ENCODE results near the gene PIK3C2G.
A peak's percentile ranks its signal among the peaks of the same experiment; 100 is the strongest.
"Not testable (repeated sequence)": the region's sequence is repeated elsewhere in the genome, so short reads cannot be mapped to it uniquely, and the experiment has no call there.

Gene PIK3C2G

DNA sequence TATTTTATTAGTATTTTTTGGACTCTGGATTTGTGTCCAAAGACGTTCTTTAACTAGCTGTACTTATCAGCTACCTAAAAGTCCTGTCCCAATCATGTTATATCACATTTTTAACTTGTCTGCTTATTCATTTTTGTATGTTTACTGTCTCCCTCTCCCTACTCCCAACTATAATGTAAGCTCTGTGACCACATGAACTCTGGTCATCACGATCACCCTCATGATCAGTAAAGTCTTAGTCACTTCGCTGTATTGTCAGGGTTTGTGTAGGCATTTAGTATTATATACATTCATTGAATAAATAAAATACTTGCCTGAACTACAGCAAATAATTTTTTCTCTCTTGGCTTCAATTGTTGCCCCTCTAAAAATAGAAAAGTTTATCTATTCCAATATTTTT, 211.0 kb downstream of the PIK3C2G start:
- DNase-seq (ENCODE audit: low read depth in 2 of 2) = no peak

DNA sequence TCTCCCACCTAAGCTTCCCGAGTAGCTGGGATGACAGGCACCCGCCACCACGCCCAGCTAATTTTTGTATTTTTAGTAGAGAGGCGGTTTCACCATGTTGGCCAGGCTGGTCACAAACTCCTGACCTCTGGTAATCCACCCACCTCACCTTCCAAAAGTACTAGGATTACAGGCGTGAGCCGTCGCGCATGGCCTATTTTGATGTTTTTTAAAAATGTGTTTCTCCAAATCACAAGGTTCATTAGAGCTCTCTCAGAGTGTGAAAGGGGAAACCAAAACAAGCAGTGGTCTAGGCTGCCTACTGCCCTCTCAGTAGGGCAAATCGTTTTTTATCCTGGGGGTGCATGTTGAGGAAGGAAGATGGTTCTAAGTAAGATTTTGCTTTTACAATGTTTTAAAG, 211.5 kb downstream of the PIK3C2G start:
- no peak for DNase-seq (ENCODE audit: low read depth in 2 of 2)

DNA sequence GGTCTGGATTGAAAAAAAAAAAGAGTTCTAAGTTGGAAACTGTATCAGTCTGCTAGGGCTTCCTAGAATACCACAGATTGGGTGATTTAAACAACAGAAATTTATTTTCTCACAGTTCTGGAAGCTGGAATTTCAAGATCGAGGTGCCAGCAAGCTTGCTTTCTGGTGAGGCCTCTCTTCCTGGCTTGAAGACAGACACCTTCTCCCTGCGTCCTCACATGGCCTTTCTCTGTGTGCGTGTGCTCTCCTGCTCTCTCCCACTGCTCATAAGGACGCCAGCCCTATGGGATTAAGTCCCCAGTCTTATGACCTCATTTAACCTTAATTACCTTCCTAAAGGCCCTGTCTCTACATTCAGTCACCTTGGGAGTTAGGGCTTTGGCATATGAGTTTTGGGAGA, 215.5 kb downstream of the PIK3C2G start:
- DNase-seq (ENCODE audit: low read depth in 2 of 2) = no peak

DNA sequence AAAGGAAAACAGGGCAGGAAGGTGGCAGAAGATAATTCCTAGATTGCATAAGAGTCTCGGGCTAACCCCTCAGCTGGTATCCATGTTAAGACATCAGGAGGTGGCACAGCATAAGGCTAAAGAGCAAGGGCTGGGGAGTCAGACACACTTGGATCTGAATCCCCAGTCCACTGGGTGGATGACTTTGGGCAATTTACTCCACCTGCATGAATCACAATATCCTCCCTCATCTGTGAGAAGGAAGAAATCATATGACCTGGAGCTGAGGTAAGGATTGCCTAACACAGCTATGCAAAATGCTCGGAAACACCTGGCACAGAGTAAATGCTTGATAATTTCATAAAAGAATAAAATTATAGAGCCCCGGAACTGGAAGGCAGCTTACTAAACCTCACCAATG, 217.9 kb downstream of the PIK3C2G start:
- DNase-seq (ENCODE audit: low read depth in 2 of 2) = no peak

DNA sequence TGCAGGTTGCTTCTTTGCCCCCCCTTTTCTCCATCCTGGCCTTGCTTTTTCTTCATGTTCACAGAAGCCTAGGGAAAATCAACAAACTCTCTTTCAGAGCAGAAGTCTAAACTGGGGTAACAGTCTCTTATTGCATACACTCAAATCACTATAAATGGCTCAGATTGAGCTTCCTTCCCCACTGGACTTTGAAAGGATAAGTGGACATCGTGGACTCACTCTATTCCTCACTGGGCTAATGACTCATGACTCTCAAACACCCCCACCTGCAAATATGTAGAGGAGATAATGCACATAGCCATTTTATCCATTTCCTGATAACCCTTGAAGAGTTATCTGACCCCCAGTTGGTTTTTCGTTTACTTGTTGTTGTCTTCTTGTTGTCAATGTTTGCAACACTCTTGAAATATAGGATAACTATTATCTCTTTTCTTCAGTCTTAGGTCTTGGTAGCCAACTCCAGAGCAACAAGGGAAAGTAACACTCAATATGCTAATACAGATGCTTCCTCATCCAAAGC, 221.3 kb downstream of the PIK3C2G start:
- DNase-seq (ENCODE audit: low read depth in 2 of 2) = no peak

DNA sequence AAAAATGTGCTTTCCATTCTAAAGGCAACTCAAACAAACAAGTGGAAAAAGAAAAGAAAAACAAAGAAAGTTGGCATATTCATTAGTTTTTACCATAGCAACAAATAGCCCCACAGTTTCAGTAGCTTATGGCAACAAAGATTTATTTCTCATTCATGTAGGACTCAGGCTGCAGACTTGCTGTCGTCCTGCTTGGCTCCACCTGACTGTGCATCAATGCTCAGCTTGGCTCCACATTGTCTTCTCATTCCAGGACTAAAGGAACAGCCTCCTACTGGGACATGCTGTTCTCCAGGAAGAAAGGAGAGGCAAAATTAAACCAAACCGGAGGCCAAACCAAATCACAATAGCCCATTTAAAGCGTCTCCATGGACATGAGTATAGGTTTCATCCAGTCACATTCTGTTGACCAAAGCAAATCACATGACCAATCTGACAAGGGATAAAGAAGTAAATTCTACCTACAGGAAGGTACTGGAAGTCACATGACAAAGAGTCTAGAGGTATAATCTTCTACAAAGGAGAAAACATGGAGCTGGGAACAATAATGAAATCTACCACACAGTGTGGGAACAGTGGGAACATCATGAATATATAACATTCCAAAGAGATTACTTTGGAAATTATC, 222.5 kb downstream of the PIK3C2G start:
- no peak for DNase-seq (ENCODE audit: low read depth in 2 of 2)

DNA sequence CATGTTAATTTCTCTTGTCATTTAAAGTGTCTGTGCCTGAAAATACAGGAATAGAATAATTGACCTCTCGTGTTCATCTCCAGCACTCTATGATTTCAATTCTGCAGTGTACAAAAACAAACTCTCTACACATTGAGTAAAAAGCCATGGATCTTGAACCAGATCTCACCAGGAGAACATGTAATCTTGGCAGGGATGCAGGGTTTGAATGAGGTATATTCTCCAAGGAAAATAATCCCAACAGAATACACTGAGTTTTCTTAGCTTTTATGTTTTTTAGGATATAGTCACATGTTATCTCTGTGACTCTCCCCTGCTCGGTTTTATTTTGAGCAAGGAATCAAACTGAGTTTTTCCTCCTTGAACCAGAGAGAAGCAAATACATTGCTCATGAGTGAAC, 224.7 kb downstream of the PIK3C2G start:
- no peak for DNase-seq (ENCODE audit: low read depth in 2 of 2)

DNA sequence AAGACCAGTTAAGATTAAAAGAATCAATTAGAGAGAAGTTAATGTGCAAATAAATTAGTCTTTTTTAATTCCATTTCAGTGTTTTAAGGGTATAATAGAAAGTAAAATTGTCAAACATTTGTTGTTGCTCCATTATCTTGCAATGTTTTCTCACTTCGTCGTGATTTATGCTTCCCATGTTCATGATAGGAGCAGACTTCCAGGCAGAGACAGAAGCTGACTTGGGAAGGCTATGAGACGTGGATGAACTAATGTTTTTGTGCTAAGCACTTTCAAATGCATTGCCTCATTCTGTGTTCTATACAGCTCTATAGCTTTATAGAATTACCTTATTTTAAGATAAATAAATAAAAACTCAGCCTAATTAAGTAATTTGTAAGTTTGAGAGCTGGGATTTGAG, 226.2 kb downstream of the PIK3C2G start:
- no peak for DNase-seq (ENCODE audit: low read depth in 2 of 2)

DNA sequence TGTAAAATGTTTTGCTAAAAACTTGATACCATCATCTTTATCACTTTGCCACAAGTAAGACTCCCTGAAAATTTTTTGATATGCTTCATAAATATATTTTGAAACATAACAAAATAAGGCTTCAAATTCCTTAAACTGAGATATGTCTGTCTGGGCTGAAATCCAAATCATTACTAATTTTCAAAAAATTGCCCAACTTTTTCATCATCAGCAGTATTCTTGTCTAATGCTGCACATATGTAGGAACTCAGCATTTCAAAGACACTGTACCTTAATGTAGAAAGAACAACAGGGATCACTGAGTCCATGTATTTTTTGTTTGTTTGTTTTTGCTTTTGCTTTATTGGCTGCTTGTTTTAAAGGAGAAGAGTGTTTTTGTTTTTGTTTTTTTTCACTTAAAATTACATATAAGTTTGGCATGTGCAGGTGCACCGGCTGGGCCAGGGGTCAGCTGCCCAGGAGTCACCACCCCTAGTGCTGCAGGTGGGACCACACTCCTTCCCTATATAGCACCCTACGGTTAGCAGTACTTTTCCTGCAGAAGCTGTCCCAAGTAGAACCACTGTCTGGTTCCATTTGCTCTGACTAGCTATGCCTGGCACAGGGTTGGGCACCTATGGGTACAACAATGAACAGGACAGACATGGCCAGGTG, 231.2 kb downstream of the PIK3C2G start:
- DNase-seq (ENCODE audit: low read depth in 2 of 2) = peak; percentile 33 to 65

DNA sequence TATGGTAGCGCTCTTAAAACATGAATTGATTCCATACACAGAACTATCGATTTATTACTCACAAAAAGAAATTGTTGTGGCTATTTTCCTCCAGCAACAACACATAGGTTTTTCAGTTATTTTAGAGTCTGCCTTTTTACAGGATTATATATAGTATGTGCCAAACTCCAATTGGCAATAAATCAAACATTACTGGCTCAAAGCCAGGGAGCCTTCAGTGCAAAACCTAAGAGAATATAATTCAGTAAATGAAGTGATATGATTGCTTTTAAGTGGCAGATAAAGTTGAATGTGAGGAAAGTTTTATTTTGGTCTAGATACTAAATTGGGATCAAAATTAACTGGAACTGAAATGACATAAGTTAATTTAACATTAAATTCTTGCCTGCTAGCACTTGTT, 234.8 kb downstream of the PIK3C2G start:
- no peak for DNase-seq (ENCODE audit: low read depth in 2 of 2)

DNA sequence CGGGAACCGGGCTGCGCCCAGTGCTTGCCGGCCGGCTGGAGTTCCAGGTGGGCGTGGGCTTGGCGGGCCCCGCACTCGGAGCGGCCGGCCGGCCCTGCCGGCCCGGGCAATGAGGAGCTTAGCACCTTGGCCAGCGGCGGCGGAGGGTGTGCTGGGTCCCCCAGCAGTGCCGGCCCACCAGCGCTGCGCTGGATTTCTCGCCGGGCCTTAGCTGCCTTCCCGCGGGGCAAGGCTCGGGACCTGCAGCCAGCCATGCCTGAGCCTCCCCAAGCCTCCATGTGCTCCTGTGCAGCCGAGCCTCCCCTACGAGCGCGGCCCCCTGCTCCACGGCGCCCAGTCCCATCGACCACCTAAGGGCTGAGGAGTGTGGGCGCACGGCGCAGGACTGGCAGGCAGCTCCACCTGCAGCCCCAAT, 238.8 kb downstream of the PIK3C2G start:
- DNase-seq (ENCODE audit: low read depth in 2 of 2) = not testable (repeated sequence)

DNA sequence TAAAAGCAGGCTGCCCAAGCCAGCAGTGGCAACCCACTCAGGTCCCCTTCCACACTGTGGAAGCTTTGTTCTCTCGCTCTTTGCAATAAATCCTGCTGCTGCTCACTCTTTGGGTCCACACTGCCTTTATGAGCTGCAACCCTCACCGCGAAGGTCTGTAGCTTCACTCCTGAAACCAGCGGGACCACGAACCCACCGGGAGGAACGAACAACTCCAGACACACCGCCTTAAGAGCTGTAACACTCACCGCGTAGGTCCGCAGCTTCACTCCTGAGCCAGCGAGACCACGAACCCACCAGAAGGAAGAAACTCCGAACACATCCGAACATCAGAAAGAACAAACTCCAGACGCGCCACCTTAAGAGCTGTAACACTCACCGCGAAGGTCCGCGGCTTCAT, 239.4 kb downstream of the PIK3C2G start:
- DNase-seq (ENCODE audit: low read depth in 2 of 2) = not testable (repeated sequence)

DNA sequence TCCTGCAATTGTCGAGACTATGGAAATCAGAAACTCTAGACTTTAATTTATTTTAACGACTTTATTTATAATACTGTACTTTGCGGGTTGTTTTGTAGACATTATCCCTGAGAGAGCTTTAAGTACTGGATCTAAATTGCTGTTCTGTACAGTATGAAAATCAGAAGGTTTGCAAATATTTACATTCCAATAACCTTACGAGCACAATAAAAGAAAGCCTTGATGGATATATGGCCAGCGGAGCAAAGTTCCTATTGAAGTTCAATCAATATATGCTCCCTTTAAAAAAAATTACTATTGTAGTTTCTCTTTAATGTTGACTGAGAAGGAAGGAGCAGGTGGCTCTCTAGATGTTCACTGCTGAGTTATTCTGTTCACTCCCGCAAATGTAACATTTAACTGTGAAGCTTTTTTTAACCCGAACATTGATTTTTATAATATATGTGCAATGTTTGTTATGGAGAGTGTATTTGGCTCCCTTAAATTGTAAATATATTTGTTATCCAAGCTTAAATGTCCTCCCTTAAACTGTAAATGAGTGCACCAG, 241.2 kb downstream of the PIK3C2G start:
- DNase-seq (ENCODE audit: low read depth in 2 of 2) = no peak

DNA sequence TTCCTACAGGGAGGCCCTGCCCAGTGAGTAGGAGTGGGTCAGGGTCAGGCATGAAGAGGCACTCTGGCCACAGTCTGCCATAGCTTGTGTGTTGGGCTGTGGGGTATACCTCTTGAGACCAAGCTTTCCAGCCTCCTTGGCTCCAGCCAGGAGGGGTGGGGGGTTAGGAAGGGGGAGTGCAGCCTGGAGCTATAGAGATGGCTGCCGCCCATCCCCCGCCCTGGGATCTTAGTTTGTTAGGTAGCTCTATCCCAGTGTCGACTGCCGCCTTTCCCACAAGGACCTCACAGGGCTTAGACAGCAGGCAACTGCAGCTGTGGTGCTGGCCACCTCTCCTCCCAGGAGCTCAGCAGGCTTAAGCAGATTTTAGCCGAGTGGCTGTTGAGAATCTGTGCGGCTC, 260.1 kb downstream of the PIK3C2G start:
- DNase-seq (ENCODE audit: low read depth in 2 of 2) = no peak

DNA sequence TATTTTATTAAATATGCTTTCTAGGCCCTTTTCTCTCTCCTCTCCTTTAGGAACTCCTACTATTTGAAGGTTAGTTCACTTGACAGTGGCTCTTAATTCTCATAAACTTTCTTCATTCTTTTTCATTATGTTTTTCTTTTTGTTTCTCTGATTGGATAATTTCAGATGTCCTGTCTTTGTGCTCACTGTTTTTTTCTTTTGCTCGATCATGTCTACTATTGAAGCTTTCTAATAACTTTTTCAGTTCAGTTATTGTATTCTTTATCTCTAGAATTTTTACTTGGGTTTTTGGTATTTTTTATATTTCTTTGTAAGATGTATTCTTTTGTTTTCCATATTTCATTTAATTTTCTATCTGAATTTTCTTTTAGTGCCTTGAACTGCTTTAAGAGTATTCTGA, 261.5 kb downstream of the PIK3C2G start:
- no peak for DNase-seq (ENCODE audit: low read depth in 2 of 2)

DNA sequence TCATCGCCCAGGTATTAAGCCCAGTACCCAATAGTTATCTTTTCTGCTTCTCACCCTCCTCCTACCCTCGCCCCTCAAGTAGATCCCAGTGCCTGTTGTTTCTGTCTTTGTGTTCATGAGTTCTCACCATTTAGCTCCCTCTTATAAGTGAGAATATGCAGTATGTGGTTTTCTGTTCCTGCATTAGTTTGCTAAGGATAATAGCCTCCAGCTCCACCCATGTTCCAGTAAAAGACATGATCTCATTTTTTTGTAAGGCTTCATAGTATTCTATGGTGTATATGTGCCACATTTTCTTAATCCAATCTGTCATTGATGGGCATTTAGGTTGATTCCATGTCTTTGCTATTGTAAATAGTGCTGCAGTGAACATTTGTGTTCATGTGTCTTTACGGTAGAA, 281.2 kb downstream of the PIK3C2G start:
- not testable (repeated sequence) for DNase-seq (ENCODE audit: low read depth in 2 of 2)

DNA sequence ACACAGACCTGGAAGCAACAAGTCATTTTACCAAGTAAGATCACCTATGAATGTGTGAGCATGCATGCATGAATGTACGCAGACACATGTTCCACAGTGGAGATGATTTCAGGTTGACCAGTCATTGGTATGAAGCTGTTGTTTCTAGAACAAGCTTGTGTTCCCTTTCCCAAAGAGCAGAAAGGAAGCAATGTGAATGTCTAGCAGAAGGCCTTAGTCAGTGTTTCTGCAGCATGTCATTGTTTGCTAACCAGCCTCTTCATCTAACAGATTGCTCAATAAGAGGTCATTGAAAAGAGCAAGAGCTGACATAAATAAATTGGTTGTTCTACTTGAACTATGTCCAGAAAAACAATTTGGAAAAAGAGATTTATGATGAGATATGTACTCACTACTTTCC, 285.1 kb downstream of the PIK3C2G start:
- no peak for DNase-seq (ENCODE audit: low read depth in 2 of 2)

DNA sequence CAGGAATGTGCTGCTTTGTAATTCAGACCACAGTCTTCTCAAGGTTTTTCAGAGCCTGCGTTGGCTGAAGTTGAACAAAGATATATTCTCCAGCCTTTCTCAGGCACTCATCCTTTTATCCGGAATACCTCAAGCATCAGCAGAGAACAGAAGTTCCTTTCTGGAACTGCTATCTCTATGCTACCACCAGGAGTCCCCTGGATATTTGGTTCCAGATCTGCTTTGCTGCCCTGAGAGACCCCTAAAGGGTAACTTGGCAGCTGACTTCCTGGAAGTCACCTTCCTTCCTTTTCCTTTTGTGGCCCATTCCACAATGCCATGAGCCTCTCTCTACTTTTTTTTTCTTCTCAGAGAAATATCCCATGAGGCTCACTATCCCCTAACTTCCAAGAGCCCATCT, 288.3 kb downstream of the PIK3C2G start:
- DNase-seq (ENCODE audit: low read depth in 2 of 2) = no peak

DNA sequence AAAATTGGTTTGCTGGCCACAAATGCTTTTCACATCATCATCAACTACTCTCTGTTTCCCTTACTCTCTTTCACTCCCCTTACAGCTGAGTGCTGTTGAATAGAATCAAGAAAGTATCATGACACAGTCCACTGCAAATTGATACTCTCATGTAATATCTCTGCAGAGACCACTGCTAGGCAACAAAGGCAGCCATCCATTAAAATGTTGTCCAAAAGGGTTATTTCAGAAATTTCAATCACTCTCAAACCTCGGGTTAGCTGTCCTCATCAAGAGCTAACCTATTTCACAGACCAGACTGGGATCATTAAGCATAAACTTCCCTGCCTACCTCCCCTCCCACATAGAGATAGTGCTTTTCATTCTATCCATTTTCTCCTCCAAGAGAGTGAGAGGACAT, 289.8 kb downstream of the PIK3C2G start:
- DNase-seq (ENCODE audit: low read depth in 2 of 2) = no peak

DNA sequence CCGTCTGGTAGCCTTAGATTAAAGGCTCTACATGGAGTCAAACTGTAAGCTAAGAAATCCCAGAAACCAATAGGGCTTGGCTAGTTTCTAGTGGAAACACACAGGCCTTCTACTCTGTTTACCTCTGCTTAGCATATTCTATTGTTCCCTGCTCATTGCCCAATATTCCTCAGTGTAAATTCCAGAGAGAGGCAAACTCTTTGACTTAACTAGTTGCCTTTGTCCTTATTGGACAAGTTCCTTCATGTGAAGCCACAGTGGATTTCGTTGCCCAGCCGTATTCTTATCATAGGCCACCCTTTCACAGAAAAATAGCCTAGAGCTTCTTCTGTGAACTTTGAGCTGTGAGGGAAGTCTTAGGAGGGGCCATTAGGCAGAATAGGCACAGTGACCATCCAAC, 290.4 kb downstream of the PIK3C2G start:
- DNase-seq (ENCODE audit: low read depth in 2 of 2) = no peak

DNA sequence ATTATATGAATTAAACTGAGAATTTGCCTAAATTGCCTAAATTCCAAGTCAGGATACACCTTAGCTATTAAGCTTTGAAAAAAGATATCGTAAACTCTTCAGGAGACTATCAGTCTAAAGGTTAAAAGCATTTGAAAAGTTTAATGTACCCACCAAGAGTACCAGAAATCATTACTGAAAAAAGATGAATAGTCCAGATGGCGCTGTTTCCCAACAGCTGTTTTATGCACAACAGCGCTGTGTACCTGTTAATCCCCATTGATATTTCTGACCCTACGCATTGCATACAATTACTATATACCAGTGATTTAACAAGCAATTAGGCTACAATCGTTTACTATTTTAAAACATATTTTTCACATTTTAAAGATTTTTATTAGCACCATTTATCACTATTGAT, 291.5 kb downstream of the PIK3C2G start:
- no peak for DNase-seq (ENCODE audit: low read depth in 2 of 2)

DNA sequence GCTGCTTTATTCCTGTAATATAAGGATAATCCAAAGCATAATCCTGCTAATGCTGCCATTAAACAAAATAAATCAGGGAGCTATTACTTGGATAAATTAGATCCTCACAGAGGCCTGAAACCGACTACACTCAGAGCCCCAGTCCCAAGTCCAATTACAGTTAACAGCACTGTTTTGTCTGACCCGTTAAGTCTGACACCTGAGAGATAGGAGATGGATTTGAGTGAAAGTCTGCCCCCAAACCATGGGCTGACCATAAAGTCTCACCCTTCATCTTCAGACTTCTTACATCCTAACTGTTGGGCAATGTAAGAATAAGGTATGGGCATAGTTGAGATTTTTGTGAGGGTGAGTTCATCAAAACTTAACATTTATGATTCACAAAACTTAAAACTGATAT, 294.8 kb downstream of the PIK3C2G start:
- no peak for DNase-seq (ENCODE audit: low read depth in 2 of 2)

DNA sequence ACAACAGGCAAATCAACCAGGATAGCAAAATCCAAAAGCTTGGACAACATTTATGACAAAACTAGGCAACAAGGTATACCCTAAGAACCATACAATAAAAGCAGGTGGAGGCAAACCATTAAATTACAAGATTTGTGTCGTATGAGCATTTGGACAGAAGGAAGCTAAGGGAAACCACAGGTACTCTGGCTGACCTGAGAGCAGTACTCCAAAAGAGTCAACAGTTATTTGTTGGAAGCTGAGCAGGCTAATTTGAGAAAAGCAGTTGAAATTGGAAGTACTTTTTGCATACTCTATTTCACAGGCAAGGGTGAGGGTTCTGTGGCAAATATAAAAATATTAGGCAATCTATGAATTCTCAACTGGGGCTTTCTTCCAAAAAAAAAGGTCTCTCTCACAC, 297.9 kb downstream of the PIK3C2G start:
- DNase-seq (ENCODE audit: low read depth in 2 of 2) = no peak

Measured in fibroblast of skin of left biceps (primary cell).